ENCODE data around the gene ZNF598.
A peak's percentile ranks its signal among the peaks of the same experiment; 100 is the strongest.
"Not testable (repeated sequence)": the region's sequence is repeated elsewhere in the genome, so short reads cannot be mapped to it uniquely, and the experiment has no call there.

The ZNF598 gene

GRCh38 chr16:2035431-2036199, 26.0 kb upstream of the ZNF598 start:
- Histone ChIP-seq H3K9me3 (ENCODE audit: control insufficient read depth, insufficient read depth, low read length) (no peaks in the 10 kb centered on the region), H3K36me3 (ENCODE audit: insufficient read depth, low read length) (no peaks in the 10 kb centered on the region), H3K9ac (ENCODE audit: low read depth, low read length) (no peak overlapping the region), H3K4me1 (ENCODE audit: insufficient read depth, low read length) (peaks cover 20% of the 10 kb centered on the region; the same call in 1 of the 2 replicates)

GRCh38 chr16:2034696-2035430, 25.2 kb upstream of the ZNF598 start:
- Histone ChIP-seq H3K9ac (ENCODE audit: low read depth, low read length) (no peak overlapping the region), H3K4me1 (ENCODE audit: insufficient read depth, low read length) (peaks cover 20% of the 10 kb centered on the region; the same call in 1 of the 2 replicates), H3K36me3 (ENCODE audit: insufficient read depth, low read length) (no peaks in the 10 kb centered on the region), H3K9me3 (ENCODE audit: control insufficient read depth, insufficient read depth, low read length) (no peaks in the 10 kb centered on the region)

- peaks cover 20% of the 10 kb centered on the region; the same call in 1 of the 2 replicates for H3K4me1 ChIP-seq (ENCODE audit: insufficient read depth, low read length)
- H3K9ac ChIP-seq (ENCODE audit: low read depth, low read length); H3K36me3 ChIP-seq (ENCODE audit: insufficient read depth, low read length); H3K9me3 ChIP-seq (ENCODE audit: control insufficient read depth, insufficient read depth, low read length): not testable (repeated sequence)
These were observed 24.5 kb upstream of the ZNF598 start for GRCh38 chr16:2033909-2034695.

- Histone ChIP-seq H3K9ac (ENCODE audit: low read depth, low read length) (no peak overlapping the region), H3K36me3 (ENCODE audit: insufficient read depth, low read length) (no peaks in the 10 kb centered on the region; the same call in 1 of the 2 replicates), H3K9me3 (ENCODE audit: control insufficient read depth, insufficient read depth, low read length) (no peaks in the 10 kb centered on the region), H3K4me1 (ENCODE audit: insufficient read depth, low read length) (peaks cover 20% of the 10 kb centered on the region; the same call in 1 of the 2 replicates)
These were observed 23.7 kb upstream of the ZNF598 start for GRCh38 chr16:2033057-2033908.

- H3K9me3 ChIP-seq (ENCODE audit: control insufficient read depth, insufficient read depth, low read length) = no peaks in the 10 kb centered on the region
- no peak overlapping the region for H3K9ac ChIP-seq (ENCODE audit: low read depth, low read length)
- H3K36me3 ChIP-seq (ENCODE audit: insufficient read depth, low read length) = no peaks in the 10 kb centered on the region; the same call in 1 of the 2 replicates
- H3K4me1 ChIP-seq (ENCODE audit: insufficient read depth, low read length) = peaks cover 20% of the 10 kb centered on the region; the same call in 1 of the 2 replicates
These were observed 22.9 kb upstream of the ZNF598 start for GRCh38 chr16:2032285-2033056.

- Histone ChIP-seq H3K9ac (ENCODE audit: low read depth, low read length) (no peak overlapping the region), H3K4me1 (ENCODE audit: insufficient read depth, low read length) (peaks cover 20% of the 10 kb centered on the region; the same call in 1 of the 2 replicates), H3K9me3 (ENCODE audit: control insufficient read depth, insufficient read depth, low read length) (no peaks in the 10 kb centered on the region), H3K36me3 (ENCODE audit: insufficient read depth, low read length) (no peaks in the 10 kb centered on the region; the same call in 1 of the 2 replicates)
These were observed 21.5 kb upstream of the ZNF598 start for GRCh38 chr16:2031081-2031577.

GRCh38 chr16:2030036-2030435, 20.4 kb upstream of the ZNF598 start:
- Histone ChIP-seq H3K9ac (ENCODE audit: low read depth, low read length) (no peak overlapping the region), H3K36me3 (ENCODE audit: insufficient read depth, low read length) (no peaks in the 10 kb centered on the region; the same call in 1 of the 2 replicates), H3K4me1 (ENCODE audit: insufficient read depth, low read length) (peaks cover 20% of the 10 kb centered on the region; the same call in 1 of the 2 replicates), H3K9me3 (ENCODE audit: control insufficient read depth, insufficient read depth, low read length) (no peaks in the 10 kb centered on the region)

- Histone ChIP-seq H3K36me3 (ENCODE audit: insufficient read depth, low read length) (no peaks in the 10 kb centered on the region; the same call in 1 of the 2 replicates), H3K9me3 (ENCODE audit: control insufficient read depth, insufficient read depth, low read length) (no peaks in the 10 kb centered on the region), H3K9ac (ENCODE audit: low read depth, low read length) (no peak overlapping the region), H3K4me1 (ENCODE audit: insufficient read depth, low read length) (peaks cover 21% of the 10 kb centered on the region; the same call in 1 of the 2 replicates)
These were observed 19.7 kb upstream of the ZNF598 start for GRCh38 chr16:2029350-2029749.

- peaks cover 22% of the 10 kb centered on the region; the same call in 1 of the 2 replicates for H3K4me1 ChIP-seq (ENCODE audit: insufficient read depth, low read length)
- no peak overlapping the region for H3K9ac ChIP-seq (ENCODE audit: low read depth, low read length)
- no peaks in the 10 kb centered on the region for H3K9me3 ChIP-seq (ENCODE audit: control insufficient read depth, insufficient read depth, low read length)
- H3K36me3 ChIP-seq (ENCODE audit: insufficient read depth, low read length) = no peaks in the 10 kb centered on the region; the same call in 1 of the 2 replicates
These were observed 19.1 kb upstream of the ZNF598 start for GRCh38 chr16:2028620-2029220.

- H3K36me3 ChIP-seq (ENCODE audit: insufficient read depth, low read length) = no peaks in the 10 kb centered on the region; the same call in 1 of the 2 replicates
- no peak overlapping the region for H3K9ac ChIP-seq (ENCODE audit: low read depth, low read length)
- no peaks in the 10 kb centered on the region for H3K9me3 ChIP-seq (ENCODE audit: control insufficient read depth, insufficient read depth, low read length)
- peaks cover 18% of the 10 kb centered on the region; the same call in 1 of the 2 replicates for H3K4me1 ChIP-seq (ENCODE audit: insufficient read depth, low read length)
These were observed 18.5 kb upstream of the ZNF598 start for GRCh38 chr16:2028146-2028545.

GRCh38 chr16:2027024-2028010, 17.7 kb upstream of the ZNF598 start:
- H3K4me1 ChIP-seq (ENCODE audit: insufficient read depth, low read length) = peaks cover 10% of the 10 kb centered on the region; the same call in 1 of the 2 replicates
- H3K9ac ChIP-seq (ENCODE audit: low read depth, low read length) = peak overlapping the region; percentile 49; the same call in 1 of the 2 replicates
- no peaks in the 10 kb centered on the region; the same call in 1 of the 2 replicates for H3K36me3 ChIP-seq (ENCODE audit: insufficient read depth, low read length)
- H3K9me3 ChIP-seq (ENCODE audit: control insufficient read depth, insufficient read depth, low read length) = no peaks in the 10 kb centered on the region

Measured in ES-I3 (cell line).